IMR-90 (cell line): ENCODE data around the gene TEK. TPM values are rescaled to one million over a fixed set of nuclear protein-coding genes. Genes with fewer than 3 reads are reported as not detected.
A peak's percentile ranks its signal among the peaks of the same experiment; 100 is the strongest.

ENCODE experiments used
- ATAC-seq: fragments of 200-7000 bp; cut with Tn5 transposase; 2 replicates; pipeline ENCODE4 v1.9.1; 2020; ENCODE audit warnings: low read depth, mild to moderate bottlenecking, moderate library complexity
- BruUV-seq: library from RNA; stranded (reverse); fragments of 400-500 nt; replicated peaks from 2 replicates; lab custom pipeline; 2021; lab: Mats Ljungman, UMichigan
- CTCF ChIA-PET: fragments of 300-600 bp; formaldehyde crosslinking; extraction: SDS; loops from one replicate; lab custom pipeline; 2021; ENCODE audit warnings: antibody characterized with exemption; lab: Yijun Ruan, JAX
- POLR2A ChIA-PET: fragments of 300-600 bp; sonication (Branson Sonifier 250); formaldehyde crosslinking; loops from one replicate; lab custom pipeline; 2022; ENCODE audit warnings: antibody characterized with exemption; ENCODE audit not compliant: unreplicated experiment; lab: Charles Lee
- DNase-seq: peaks from one replicate; pipeline ENCODE4 v3.0.0; 2013
- H2AFZ ChIP-seq: replicated peaks from 2 replicates; pipeline ENCODE3; 2013; ENCODE audit warnings: low read length, mild to moderate bottlenecking; ENCODE audit not compliant: poor library complexity
- H2AK5ac ChIP-seq: 2 replicates; pipeline ENCODE4 v1.6.1; 2013; ENCODE audit warnings: low read depth, low read length, inconsistent platforms
- H2AK9ac ChIP-seq: replicated peaks from 2 replicates; pipeline ENCODE3; 2013; ENCODE audit warnings: mild to moderate bottlenecking, low read depth, low read length, moderate library complexity; ENCODE audit not compliant: poor library complexity
- H2BK120ac ChIP-seq: 2 replicates; pipeline ENCODE4 v1.6.1; 2013; ENCODE audit warnings: low read depth, low read length, inconsistent platforms
- H2BK15ac ChIP-seq: 3 replicates; pipeline ENCODE4 v1.6.1; 2013; ENCODE audit warnings: low read depth, low read length, inconsistent platforms
- H2BK20ac ChIP-seq: 2 replicates; pipeline ENCODE4 v1.6.1; 2013; ENCODE audit warnings: low read depth, mild to moderate bottlenecking, inconsistent platforms, low read length, moderate library complexity
- H2BK5ac ChIP-seq: 2 replicates; pipeline ENCODE4 v1.6.1; 2013; ENCODE audit warnings: mild to moderate bottlenecking, low read depth, low read length, inconsistent platforms; ENCODE audit not compliant: poor library complexity, severe bottlenecking
- H3K14ac ChIP-seq: replicated peaks from 2 replicates; pipeline ENCODE4 v1.6.1; 2013; ENCODE audit warnings: low read depth, low read length, inconsistent platforms
- H3K18ac ChIP-seq: 2 replicates; pipeline ENCODE4 v1.6.1; 2013; ENCODE audit warnings: low read depth, low read length, control low read depth
- H3K23ac ChIP-seq: 2 replicates; pipeline ENCODE4 v1.6.1; 2013; ENCODE audit warnings: low read depth, low read length, inconsistent platforms
- H3K27ac ChIP-seq: 2 replicates; pipeline ENCODE4 v1.5.1; 2013; ENCODE audit warnings: mild to moderate bottlenecking, control low read depth, low read length; ENCODE audit not compliant: insufficient read depth
- H3K27me3 ChIP-seq: 2 replicates; pipeline ENCODE4 v1.6.1; 2013; ENCODE audit warnings: low read length; ENCODE audit not compliant: control insufficient read depth, insufficient read depth
- H3K36me3 ChIP-seq: 2 replicates; pipeline ENCODE4 v1.6.1; 2013; ENCODE audit warnings: low read length, mixed read lengths; ENCODE audit not compliant: control insufficient read depth, insufficient read depth
- H3K4ac ChIP-seq: 2 replicates; pipeline ENCODE4 v1.6.1; 2013; ENCODE audit warnings: low read depth, low read length, inconsistent platforms
- H3K4me1 ChIP-seq: 2 replicates; pipeline ENCODE4 v1.6.1; 2013; ENCODE audit warnings: low read length, mixed read lengths; ENCODE audit not compliant: control insufficient read depth, insufficient read depth
- H3K4me2 ChIP-seq: 2 replicates; pipeline ENCODE4 v1.6.1; 2013; ENCODE audit warnings: low read depth, mild to moderate bottlenecking, control low read depth, low read length, moderate library complexity
- H3K4me3 ChIP-seq: 2 replicates; pipeline ENCODE4 v1.5.1; 2013; ENCODE audit warnings: low read depth, mild to moderate bottlenecking, control low read depth, low read length, moderate library complexity; ENCODE audit not compliant: insufficient read depth
- H3K56ac ChIP-seq: 2 replicates; pipeline ENCODE4 v1.6.1; 2013; ENCODE audit warnings: low read length, inconsistent platforms; ENCODE audit not compliant: insufficient read depth; ENCODE audit errors: extremely low read depth
- H3K79me1 ChIP-seq, 2 experiments: 2 replicates each; pipeline ENCODE4 v1.6.1; 2013; ENCODE audit warnings: low read length in 2 of 2, inconsistent platforms in 1 of 2, low read depth in 1 of 2
- H3K9ac ChIP-seq: 2 replicates; pipeline ENCODE4 v1.6.1; 2013; ENCODE audit warnings: low read depth, low read length, control low read depth
- H3K9me1 ChIP-seq: 2 replicates; pipeline ENCODE4 v1.6.1; 2013; ENCODE audit warnings: low read length, inconsistent platforms; ENCODE audit not compliant: insufficient read depth
- H3K9me3 ChIP-seq: 2 replicates; pipeline ENCODE4 v1.6.1; 2013; ENCODE audit warnings: low read length; ENCODE audit not compliant: control insufficient read depth, insufficient read depth
- H4K20me1 ChIP-seq: 2 replicates; pipeline ENCODE4 v1.6.1; 2013; ENCODE audit warnings: low read length, inconsistent platforms; ENCODE audit not compliant: insufficient read depth
- H4K5ac ChIP-seq: 2 replicates; pipeline ENCODE4 v1.6.1; 2013; ENCODE audit warnings: mild to moderate bottlenecking, low read depth, low read length, control low read depth
- H4K8ac ChIP-seq, 2 experiments: 2 replicates each; pipeline ENCODE4 v1.6.1; 2013; ENCODE audit warnings: low read depth in 2 of 2, low read length in 2 of 2, control low read depth in 1 of 2, inconsistent platforms in 1 of 2
- H4K91ac ChIP-seq: 2 replicates; pipeline ENCODE4 v1.6.1; 2013; ENCODE audit warnings: low read depth, low read length, inconsistent platforms; ENCODE audit not compliant: insufficient read depth
- BHLHE40 ChIP-seq: fragments of 150-350 bp; IDR thresholded peaks from 2 replicates; pipeline ENCODE4 v1.6.1; 2016; ENCODE audit warnings: mild to moderate bottlenecking, low read depth, low read length
- CEBPB ChIP-seq: IDR thresholded peaks from 2 replicates; pipeline ENCODE4 v1.6.1; 2012; ENCODE audit warnings: low read depth, low read length, improper control_type of control experiment
- CHD1 ChIP-seq: IDR thresholded peaks from 2 replicates; pipeline ENCODE4 v1.6.1; 2012; ENCODE audit warnings: low read depth, low read length, improper control_type of control experiment
- FOS ChIP-seq: fragments of 150-350 bp; IDR thresholded peaks from 2 replicates; pipeline ENCODE4 v1.6.1; 2016; ENCODE audit warnings: low read depth, low read length
- MAFK ChIP-seq: IDR thresholded peaks from 2 replicates; pipeline ENCODE4 v1.6.1; 2012; ENCODE audit warnings: low read depth, low read length, improper control_type of control experiment
- MAZ ChIP-seq: IDR thresholded peaks from 2 replicates; pipeline ENCODE4 v1.6.1; 2012; ENCODE audit warnings: low read depth, mild to moderate bottlenecking, low read length, improper control_type of control experiment, moderate library complexity, borderline replicate concordance
- MXI1 ChIP-seq: IDR thresholded peaks from 2 replicates; pipeline ENCODE4 v1.6.1; 2012; ENCODE audit warnings: low read depth, mild to moderate bottlenecking, low read length, moderate library complexity, borderline replicate concordance
- NFE2L2 ChIP-seq: fragments of 150-350 bp; IDR thresholded peaks from 2 replicates; pipeline ENCODE4 v1.6.1; 2016; ENCODE audit warnings: low read depth, mild to moderate bottlenecking, low read length
- POLR2A ChIP-seq: IDR thresholded peaks from 2 replicates; pipeline ENCODE4 v1.6.1; 2012; ENCODE audit warnings: mild to moderate bottlenecking, low read depth, low read length
- RAD21 ChIP-seq: IDR thresholded peaks from 2 replicates; pipeline ENCODE4 v1.6.1; 2012; ENCODE audit warnings: low read length, improper control_type of control experiment
- RCOR1 ChIP-seq: IDR thresholded peaks from 2 replicates; pipeline ENCODE4 v1.6.1; 2012; ENCODE audit warnings: mild to moderate bottlenecking, low read length, improper control_type of control experiment; ENCODE audit not compliant: insufficient replicate concordance
- RFX5 ChIP-seq: IDR thresholded peaks from 2 replicates; pipeline ENCODE4 v1.8.0; 2012; ENCODE audit warnings: low read depth, mild to moderate bottlenecking, low read length, moderate library complexity
- SMC3 ChIP-seq: fragments of 150-350 bp; IDR thresholded peaks from 2 replicates; pipeline ENCODE4 v1.6.1; 2016; ENCODE audit warnings: low read depth, mild to moderate bottlenecking, antibody characterized with exemption, low read length, moderate library complexity
- WGBS, 2 experiments: methylation state at CpG; one replicate each; pipeline versions ENCODE4 v1.1.5 to v1.1.7; 2013; ENCODE audit warnings: missing lambda C conversion rate in 2 of 2; ENCODE audit not compliant: insufficient read length in 1 of 2; ENCODE audit errors: extremely low coverage in 2 of 2; 5-methylcytosine and 5-hydroxymethylcytosine counted together
- dilution Hi-C: fragments of 300-500 bp; cut with HindIII; formaldehyde crosslinking; loops from one replicate; pipeline ENCODE4 v1.14.3; 2018; ENCODE audit warnings: low sequenced_read_pairs; ENCODE audit not compliant: unreplicated experiment
- in situ Hi-C: fragments of 300-500 bp; cut with MboI; formaldehyde crosslinking; loops from 3 replicates; pipeline ENCODE4 v1.14.3; 2019; ENCODE audit warnings: low sequenced_read_pairs, inconsistent platforms, mixed read lengths
- intact Hi-C: fragments of 100-400 bp; cut with micrococcal nuclease; formaldehyde crosslinking; loops from 2 replicates; pipeline ENCODE4 v1.10.0; 2022
- polyA plus RNA-seq, 3 experiments: library from polyadenylated mRNA; depleted of rRNA; stranded (reverse); fragments of >200 nt; gene quantifications; 2 replicates each; pipeline ENCODE4 v1.2.3, GENCODE V29; 2012; ENCODE audit warnings: low replicate concordance in 1 of 3
- total RNA-seq: library from RNA; depleted of rRNA; stranded (reverse); fragments of >200 nt; gene quantifications from 2 replicates; pipeline ENCODE4 v1.2.3, GENCODE V29; 2012
- TF ChIP-seq, protein P1 (sequence below): fragments of 150-350 bp; IDR thresholded peaks from 2 replicates; pipeline ENCODE4 v1.6.1; 2016; ENCODE audit warnings: low read depth, mild to moderate bottlenecking, low read length, moderate library complexity, borderline replicate concordance
- TF ChIP-seq, protein P2 (sequence below): fragments of 150-350 bp; IDR thresholded peaks from 2 replicates; pipeline ENCODE4 v1.6.1; 2017; ENCODE audit warnings: mild to moderate bottlenecking, antibody characterized with exemption, low read length, low read depth
- TF ChIP-seq, protein P3 (sequence below): conservative IDR thresholded peaks from 2 replicates; pipeline ENCODE4 v1.5.1; 2012; ENCODE audit warnings: mild to moderate bottlenecking, low read depth, low read length, improper control_type of control experiment

Gene TEK
- total and polyA plus RNA-seq, 2 of the 4 experiments (the other 2 are of a cell fraction) = 6.3 to 11.7 TPM

DNA sequence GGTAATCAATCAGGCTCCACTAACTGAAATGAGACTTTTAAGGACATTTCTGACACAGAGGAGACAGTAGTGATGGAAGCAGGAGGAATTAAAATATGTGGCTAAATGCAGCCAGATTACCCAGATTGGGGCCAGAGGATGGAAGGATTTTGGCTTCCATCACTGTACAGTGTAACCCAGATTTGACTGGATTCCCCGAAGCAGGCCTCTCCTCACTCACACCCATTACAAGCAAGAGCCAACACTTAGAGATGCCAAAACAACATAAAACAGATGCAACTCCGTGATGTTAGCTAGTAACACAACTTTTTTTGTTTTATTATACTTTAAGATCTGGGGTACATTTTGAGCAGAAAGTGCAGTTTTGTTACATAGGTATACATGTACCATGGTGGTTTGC lies 17.6 kb downstream of the TEK start:
- Histone ChIP-seq H3K9me1 (0 out of 2 replicates have a peak, but pooled peaks cover 9% of the 10 kb centered on the region), H4K20me1 (0 out of 2 replicates have a peak, but pooled peaks cover 3% of the 10 kb centered on the region), H4K91ac (peak overlapping the region; percentile 89), H3K4ac (peak overlapping the region; percentile 95), H3K4me1 (peaks cover 24% of the 10 kb centered on the region), H3K9me3 (peaks cover 3% of the 10 kb centered on the region), H3K18ac (peak overlapping the region; percentile 99), H3K4me2 (no peak overlapping the region), H2AK5ac (peak overlapping the region; percentile 91), H3K56ac (peak overlapping the region; percentile 81; the same call in 1 of the 2 replicates), H3K14ac (peak overlapping the region; percentile 89), H2BK120ac (peak overlapping the region; percentile 98), H3K9ac (peak overlapping the region; percentile 49), H3K4me3 (no peak overlapping the region), H2AFZ (no peak overlapping the region), H3K79me1 (peaks cover 0 to 41% of the 10 kb centered on the region in 2 experiments; a peak in 2 of 4 replicates), H3K27me3 (no peaks in the 10 kb centered on the region), H3K27ac (peak overlapping the region; percentile 99), H3K36me3 (no peaks in the 10 kb centered on the region), H2BK20ac (peak overlapping the region; percentile 96), H4K8ac (peak overlapping the region; percentile 63 to 92; a peak in 3 of 4 replicates), H3K23ac (peak overlapping the region; percentile 86), H2AK9ac (no peak overlapping the region), H4K5ac (peak overlapping the region; percentile 98), H2BK15ac (peak overlapping the region; percentile 98), H2BK5ac (peak overlapping the region; percentile 99)
- no peak for DNase-seq
- no TSS peak for BruUV-seq
- no peak for ATAC-seq
- dilution Hi-C loops (no loop called here), in situ Hi-C loops (no loop called here), intact Hi-C loops (loop anchor here (2.0 to 10.0 kb wide), 5 partner anchors 24 to 232 kb away; partner anchors contain the start of genes CAAP1 and IFT74)
- TF ChIP-seq POLR2A (no peak), RFX5 (no peak), MAZ (no peak), NFE2L2 (no peak), FOS (no peak), MAFK (no peak), MXI1 (no peak), CEBPB (no peak), BHLHE40 (no peak), SMC3 (no peak), RAD21 (no peak), CHD1 (no peak), RCOR1 (no peak)
- TF ChIP-seq, protein P1, sequence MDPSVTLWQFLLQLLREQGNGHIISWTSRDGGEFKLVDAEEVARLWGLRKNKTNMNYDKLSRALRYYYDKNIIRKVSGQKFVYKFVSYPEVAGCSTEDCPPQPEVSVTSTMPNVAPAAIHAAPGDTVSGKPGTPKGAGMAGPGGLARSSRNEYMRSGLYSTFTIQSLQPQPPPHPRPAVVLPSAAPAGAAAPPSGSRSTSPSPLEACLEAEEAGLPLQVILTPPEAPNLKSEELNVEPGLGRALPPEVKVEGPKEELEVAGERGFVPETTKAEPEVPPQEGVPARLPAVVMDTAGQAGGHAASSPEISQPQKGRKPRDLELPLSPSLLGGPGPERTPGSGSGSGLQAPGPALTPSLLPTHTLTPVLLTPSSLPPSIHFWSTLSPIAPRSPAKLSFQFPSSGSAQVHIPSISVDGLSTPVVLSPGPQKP = no peak
- TF ChIP-seq, protein P2, sequence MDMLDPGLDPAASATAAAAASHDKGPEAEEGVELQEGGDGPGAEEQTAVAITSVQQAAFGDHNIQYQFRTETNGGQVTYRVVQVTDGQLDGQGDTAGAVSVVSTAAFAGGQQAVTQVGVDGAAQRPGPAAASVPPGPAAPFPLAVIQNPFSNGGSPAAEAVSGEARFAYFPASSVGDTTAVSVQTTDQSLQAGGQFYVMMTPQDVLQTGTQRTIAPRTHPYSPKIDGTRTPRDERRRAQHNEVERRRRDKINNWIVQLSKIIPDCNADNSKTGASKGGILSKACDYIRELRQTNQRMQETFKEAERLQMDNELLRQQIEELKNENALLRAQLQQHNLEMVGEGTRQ = no peak
- TF ChIP-seq, protein P3, sequence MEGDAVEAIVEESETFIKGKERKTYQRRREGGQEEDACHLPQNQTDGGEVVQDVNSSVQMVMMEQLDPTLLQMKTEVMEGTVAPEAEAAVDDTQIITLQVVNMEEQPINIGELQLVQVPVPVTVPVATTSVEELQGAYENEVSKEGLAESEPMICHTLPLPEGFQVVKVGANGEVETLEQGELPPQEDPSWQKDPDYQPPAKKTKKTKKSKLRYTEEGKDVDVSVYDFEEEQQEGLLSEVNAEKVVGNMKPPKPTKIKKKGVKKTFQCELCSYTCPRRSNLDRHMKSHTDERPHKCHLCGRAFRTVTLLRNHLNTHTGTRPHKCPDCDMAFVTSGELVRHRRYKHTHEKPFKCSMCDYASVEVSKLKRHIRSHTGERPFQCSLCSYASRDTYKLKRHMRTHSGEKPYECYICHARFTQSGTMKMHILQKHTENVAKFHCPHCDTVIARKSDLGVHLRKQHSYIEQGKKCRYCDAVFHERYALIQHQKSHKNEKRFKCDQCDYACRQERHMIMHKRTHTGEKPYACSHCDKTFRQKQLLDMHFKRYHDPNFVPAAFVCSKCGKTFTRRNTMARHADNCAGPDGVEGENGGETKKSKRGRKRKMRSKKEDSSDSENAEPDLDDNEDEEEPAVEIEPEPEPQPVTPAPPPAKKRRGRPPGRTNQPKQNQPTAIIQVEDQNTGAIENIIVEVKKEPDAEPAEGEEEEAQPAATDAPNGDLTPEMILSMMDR = no peak
- WGBS, 2 experiments = no CpG with 5 or more reads among the region's 2 CpGs
- ChIA-PET CTCF (no interaction called here), POLR2A (no interaction called here)
